Progenitor cell of endocrine pancreas (in vitro differentiated cells): ENCODE results near the gene CCDC192. TPM values are rescaled to one million over a fixed set of nuclear protein-coding genes. Genes with fewer than 3 reads are reported as not detected.
A peak's percentile ranks its signal among the peaks of the same experiment; 100 is the strongest.

Experiments
- DNase-seq: peaks from one replicate; pipeline ENCODE4 v3.0.0; 2021; ENCODE audit warnings: low spot score; ENCODE audit not compliant: unreplicated experiment
- H3K27ac Mint-ChIP-seq: 2 replicates; pipeline ENCODE4 v1.8.0; 2021; ENCODE audit warnings: mild to moderate bottlenecking, moderate library complexity, mixed read lengths
- H3K27me3 Mint-ChIP-seq: 2 replicates; pipeline ENCODE4 v1.8.0; 2021; ENCODE audit warnings: mixed read lengths
- H3K36me3 Mint-ChIP-seq: 2 replicates; pipeline ENCODE4 v1.8.0; 2022; ENCODE audit warnings: mixed read lengths; ENCODE audit not compliant: insufficient read depth
- H3K4me1 Mint-ChIP-seq: 2 replicates; pipeline ENCODE4 v1.8.0; 2021; ENCODE audit warnings: low read depth, mixed read lengths
- H3K4me3 Mint-ChIP-seq: 2 replicates; pipeline ENCODE4 v1.8.0; 2021; ENCODE audit warnings: low read depth, mild to moderate bottlenecking, moderate library complexity, mixed read lengths
- H3K9me3 Mint-ChIP-seq: 2 replicates; pipeline ENCODE4 v1.8.0; 2021; ENCODE audit warnings: low read depth, mixed read lengths
- total RNA-seq: library from RNA; stranded (reverse); gene quantifications from 2 replicates; pipeline ENCODE4 v1.2.1, GENCODE V29; 2021
- TF ChIP-seq, protein P1 (sequence below): fragments of 200-600 bp; sonication (generic); IDR thresholded peaks from one replicate; pipeline ENCODE4 v1.5.0; 2021; ENCODE audit warnings: antibody characterized with exemption, mild to moderate bottlenecking; ENCODE audit not compliant: unreplicated experiment

The CCDC192 gene
- total RNA-seq, 1 donor from 2014 or later = not detected

DNA sequence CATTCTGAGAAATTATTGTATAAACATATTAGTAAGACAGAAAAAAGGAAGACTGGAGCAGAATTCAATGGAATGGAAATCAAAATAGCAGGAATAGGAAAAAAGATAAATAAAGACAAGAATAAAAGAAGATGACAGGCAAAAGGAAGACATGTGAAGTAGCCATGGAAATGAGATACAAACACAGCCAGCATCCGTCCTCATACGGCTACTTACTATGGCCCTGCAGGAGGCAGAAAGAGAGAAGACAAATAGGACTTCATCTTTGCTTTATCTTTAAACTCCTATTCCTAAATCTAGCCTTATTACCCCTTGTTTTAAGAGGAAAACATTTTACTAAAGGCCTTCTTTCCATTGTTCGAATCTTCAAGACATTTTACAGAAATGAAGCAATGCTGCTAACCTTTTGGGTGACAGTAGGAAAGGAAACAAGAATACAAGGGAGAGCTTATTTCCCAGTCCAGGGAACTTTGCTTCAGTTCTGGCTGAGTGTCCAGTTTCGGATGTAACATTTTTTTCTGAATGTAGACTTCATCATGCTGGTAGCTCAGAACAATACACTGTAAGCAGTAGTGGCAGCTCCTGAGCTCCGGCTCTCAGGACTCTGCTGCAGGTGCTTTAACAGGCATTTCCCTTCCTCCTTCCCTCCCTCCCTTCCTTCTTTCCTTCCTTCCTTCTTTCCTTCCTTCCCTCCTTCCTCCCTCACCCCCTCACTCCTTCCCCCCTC, 274.0 kb downstream of the CCDC192 start:
- H3K4me3 Mint-ChIP-seq = no peak overlapping the region
- H3K4me1 Mint-ChIP-seq = peaks cover 53% of the 10 kb centered on the region
- peak overlapping the region; percentile 51 for H3K27ac Mint-ChIP-seq
- no peak for DNase-seq
- H3K27me3 Mint-ChIP-seq = no peaks in the 10 kb centered on the region
- peaks cover 10% of the 10 kb centered on the region for H3K9me3 Mint-ChIP-seq
- TF ChIP-seq, protein P1, sequence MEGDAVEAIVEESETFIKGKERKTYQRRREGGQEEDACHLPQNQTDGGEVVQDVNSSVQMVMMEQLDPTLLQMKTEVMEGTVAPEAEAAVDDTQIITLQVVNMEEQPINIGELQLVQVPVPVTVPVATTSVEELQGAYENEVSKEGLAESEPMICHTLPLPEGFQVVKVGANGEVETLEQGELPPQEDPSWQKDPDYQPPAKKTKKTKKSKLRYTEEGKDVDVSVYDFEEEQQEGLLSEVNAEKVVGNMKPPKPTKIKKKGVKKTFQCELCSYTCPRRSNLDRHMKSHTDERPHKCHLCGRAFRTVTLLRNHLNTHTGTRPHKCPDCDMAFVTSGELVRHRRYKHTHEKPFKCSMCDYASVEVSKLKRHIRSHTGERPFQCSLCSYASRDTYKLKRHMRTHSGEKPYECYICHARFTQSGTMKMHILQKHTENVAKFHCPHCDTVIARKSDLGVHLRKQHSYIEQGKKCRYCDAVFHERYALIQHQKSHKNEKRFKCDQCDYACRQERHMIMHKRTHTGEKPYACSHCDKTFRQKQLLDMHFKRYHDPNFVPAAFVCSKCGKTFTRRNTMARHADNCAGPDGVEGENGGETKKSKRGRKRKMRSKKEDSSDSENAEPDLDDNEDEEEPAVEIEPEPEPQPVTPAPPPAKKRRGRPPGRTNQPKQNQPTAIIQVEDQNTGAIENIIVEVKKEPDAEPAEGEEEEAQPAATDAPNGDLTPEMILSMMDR = no peak
- peaks cover 3% of the 10 kb centered on the region for H3K36me3 Mint-ChIP-seq

DNA sequence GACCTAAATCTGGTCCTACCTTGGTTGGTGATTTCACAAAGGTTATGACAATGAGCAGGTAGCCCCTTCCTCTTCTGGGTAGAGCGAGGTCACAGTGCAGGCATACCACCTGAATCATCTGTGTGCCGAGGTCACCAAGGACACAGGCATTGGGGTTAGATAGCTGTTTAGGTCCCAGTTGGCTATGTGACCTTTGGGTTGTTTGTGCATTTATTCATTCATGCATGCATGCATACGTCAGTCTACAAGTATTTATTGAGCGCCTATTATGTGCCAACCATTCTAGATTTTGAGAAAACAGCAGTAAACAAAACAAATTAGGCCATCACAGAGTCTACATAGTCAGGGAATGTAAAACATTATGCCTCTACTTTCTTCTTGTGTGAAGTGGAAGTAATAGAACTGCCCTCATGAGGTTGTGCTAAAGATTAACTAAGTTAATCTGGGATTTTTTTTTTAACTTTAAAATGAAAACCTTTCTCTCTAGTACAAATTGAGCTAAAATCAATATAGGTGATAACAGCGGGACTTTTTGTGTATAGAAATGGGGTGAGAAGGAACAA, 275.6 kb downstream of the CCDC192 start:
- TF ChIP-seq, protein P1 = no peak
- Mint-ChIP-seq H3K27ac (peak overlapping the region; percentile 90), H3K36me3 (no peaks in the 10 kb centered on the region), H3K27me3 (no peaks in the 10 kb centered on the region), H3K4me1 (peaks cover 57% of the 10 kb centered on the region), H3K4me3 (no peak overlapping the region), H3K9me3 (peaks cover 4% of the 10 kb centered on the region)
- DNase-seq = no peak

DNA sequence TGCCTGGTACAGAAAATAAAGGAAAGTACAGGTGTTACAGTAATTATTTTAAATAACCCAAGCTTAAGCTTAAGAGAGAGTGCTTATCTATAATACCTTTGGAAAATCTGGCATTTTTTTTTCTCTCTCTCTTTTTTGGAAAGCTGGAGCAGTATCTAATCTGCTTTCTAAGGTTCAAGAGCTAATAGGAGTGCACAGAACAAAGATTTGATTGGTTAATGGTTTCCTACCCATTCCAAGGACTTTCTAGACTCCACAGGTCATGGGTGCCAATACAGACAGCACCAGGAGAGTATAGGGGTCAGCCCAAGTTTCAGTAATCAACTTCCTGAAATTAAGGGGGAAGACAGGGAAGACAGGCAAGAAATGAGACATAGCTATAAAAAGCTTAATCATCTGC, 276.3 kb downstream of the CCDC192 start:
- H3K27me3 Mint-ChIP-seq = no peaks in the 10 kb centered on the region
- TF ChIP-seq, protein P1 = no peak
- no peak overlapping the region for H3K4me3 Mint-ChIP-seq
- DNase-seq = no peak
- H3K36me3 Mint-ChIP-seq = no peaks in the 10 kb centered on the region
- H3K27ac Mint-ChIP-seq = peak overlapping the region; percentile 90
- H3K4me1 Mint-ChIP-seq = peaks cover 57% of the 10 kb centered on the region
- peaks cover 4% of the 10 kb centered on the region for H3K9me3 Mint-ChIP-seq

DNA sequence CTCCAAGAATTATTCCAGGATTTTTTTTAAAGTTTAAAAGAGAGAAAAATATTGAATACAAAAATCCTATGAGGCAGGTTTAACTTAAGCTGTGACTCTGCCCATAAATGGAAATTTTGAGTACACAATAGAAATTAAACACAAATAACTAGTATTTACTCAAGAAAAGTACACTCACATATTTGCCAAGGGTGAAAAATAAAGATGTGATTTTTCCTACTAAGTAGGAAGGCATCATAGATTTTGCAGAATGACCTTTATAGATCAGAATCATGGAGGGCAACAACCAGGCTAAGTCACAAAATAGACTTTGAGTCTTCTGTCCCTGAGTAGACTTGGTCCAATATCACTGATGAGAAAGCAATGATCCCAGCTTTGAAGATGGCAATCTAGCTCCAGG, 277.7 kb downstream of the CCDC192 start:
- Mint-ChIP-seq H3K36me3 (no peaks in the 10 kb centered on the region), H3K4me3 (no peak overlapping the region), H3K4me1 (peaks cover 56% of the 10 kb centered on the region), H3K27me3 (no peaks in the 10 kb centered on the region), H3K9me3 (peaks cover 3% of the 10 kb centered on the region), H3K27ac (no peak overlapping the region)
- DNase-seq = no peak
- TF ChIP-seq, protein P1 = no peak

DNA sequence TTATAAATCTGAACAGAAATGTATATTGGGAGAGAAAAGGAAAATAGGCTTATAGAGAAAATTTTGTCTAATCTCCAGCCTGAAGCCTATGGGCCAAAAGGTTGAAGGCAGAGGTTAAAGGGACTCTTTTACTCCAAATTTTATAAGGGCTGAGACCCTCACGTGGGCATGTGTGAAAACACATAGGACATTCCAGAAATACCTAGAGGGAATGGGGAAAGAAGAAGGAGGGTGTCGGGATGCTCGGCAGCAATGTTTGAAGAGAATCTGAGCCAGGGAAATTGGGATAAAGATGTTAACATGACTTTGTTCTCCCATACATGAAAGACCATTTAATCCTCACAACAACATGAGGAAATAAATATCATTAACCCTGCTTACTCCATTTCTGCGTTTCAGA, 278.3 kb downstream of the CCDC192 start:
- Mint-ChIP-seq H3K4me3 (no peak overlapping the region), H3K36me3 (no peaks in the 10 kb centered on the region), H3K27ac (no peak overlapping the region), H3K9me3 (peaks cover 2% of the 10 kb centered on the region), H3K27me3 (no peaks in the 10 kb centered on the region), H3K4me1 (peaks cover 53% of the 10 kb centered on the region)
- TF ChIP-seq, protein P1 = no peak
- no peak for DNase-seq
